NOMO-1 treated with dmso at 0.1 percent for 144 hours (cell line): ENCODE measurements around the gene BMAL2.
A peak's percentile ranks its signal among the peaks of the same experiment; 100 is the strongest.

Source experiments
- DNase-seq: peaks from one replicate; lab custom pipeline; 2025; ENCODE audit not compliant: unreplicated experiment; lab: John Stamatoyannopoulos, UW

The BMAL2 gene

DNA sequence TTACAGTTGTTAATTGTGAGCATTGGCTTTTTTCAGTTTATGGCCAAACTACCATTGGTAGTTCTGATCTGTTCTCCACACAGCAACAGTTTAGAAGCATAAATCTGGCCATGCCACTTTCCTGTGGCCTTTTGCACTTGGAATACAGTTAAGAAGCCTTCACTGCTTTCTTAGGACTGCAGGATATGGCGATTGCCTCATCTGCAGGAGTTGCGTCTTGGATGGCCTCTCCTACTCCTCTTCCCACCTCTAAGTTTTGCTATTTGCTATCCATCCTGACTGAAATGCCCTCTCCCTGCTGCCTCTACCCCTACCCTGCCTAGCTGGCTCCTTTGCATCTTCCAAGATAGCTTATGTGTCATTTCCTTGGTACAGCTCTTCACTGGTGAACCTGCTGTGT, 12.8 kb upstream of the BMAL2 start:
- DNase-seq = no peak

DNA sequence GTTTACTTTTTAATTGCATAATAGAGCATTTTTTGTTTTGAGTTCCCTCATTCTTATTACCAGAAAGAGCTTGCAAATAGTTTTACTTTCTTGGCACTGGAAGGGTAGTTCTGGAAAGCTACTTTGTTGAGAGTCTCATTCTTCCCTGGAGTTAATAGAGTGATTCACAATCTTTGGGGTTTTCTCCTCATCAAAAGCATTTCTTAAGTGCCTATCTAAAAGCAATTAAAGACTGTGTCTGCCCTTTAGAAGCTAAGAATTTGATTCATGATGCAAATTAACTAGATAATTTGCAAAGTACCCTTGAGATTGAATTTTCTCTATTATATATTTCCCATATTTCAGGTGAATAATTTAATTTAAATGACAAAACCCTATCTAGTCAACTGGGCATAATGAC, 8.1 kb upstream of the BMAL2 start:
- no peak for DNase-seq

DNA sequence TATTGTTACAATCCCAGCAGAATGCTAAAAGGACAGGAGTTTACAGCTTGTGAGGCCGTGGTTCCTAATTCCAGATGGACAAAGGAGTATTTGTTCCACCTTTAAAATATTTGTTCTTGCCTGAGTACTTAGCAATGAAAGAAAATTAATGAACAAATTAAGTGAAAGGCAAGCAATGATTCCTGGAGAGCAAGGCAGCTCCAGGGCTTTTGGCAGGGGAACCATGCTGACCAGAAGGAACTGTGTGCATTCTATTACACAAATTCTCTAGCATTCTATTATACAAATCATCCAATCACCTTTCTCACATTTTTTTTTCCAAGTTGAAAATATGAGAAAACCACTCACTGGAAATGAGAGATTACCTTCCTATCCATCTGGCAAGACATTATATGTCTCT, 1.8 kb upstream of the BMAL2 start:
- no peak for DNase-seq

DNA sequence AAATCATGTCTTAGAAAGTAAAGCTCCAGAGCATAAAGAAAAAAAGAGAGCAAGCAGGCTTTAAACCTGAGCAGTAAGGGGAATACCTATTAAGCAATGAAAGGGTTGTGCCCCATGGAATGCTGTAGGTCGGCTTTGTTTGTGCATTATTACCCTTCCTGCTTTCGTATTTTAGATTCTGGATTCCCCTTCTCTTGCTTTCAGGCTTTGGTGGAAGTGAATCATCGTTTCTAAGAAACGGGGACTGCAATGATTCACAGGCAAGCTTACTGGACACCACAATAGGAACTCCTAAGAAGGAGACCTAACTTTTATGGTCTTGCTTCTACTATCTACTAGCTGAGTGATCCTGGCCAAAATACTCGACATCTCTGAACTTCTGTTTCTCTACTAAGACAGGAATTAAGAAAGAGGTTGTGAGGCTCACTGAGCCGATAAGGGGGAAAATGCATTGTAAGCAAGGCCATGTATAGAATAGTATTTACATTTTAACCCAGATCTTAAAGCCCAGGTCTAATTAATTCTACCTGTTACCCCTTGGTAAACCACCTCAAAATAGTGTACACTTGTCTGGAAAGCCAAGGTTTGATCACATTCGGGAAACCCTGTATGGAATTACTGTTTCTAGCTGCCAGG, 1.2 kb upstream of the BMAL2 start:
- DNase-seq = peak; percentile 13

DNA sequence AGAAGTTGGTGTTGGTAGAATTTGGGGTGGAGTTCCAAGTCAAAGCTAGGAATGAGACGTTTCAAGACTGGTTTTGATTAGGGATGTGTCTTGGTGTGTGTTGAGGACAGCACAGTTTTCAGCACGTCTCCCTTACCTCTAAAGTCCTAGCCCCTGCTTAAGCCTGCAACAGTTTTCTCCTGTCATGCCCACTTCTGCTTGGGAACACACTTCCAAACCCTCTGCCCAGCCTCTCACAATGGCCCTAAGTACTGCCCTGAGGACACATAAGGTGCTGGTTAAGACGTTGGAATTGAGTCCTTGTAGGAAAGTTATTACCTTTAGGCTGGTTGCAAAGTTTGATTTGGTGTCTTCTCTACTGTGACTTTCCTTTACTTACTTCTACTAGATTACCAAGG, 710 bp upstream of the BMAL2 start:
- DNase-seq = no peak

DNA sequence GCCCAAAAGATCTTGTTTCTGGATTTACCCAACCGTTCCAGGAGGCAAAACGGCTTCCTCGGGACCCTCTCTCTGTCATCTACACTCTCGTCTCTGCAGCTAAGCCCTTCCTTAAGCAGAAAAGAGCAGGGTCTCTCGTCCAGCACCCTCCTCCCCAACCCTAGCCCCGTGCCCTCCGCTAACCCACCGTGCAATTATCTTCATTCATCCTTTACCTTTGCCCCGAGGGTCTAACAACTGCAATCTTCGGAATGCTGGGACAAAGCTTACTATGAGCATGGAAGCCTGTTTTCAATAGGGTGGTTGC, 276 bp upstream of the BMAL2 start:
- DNase-seq = no peak

DNA sequence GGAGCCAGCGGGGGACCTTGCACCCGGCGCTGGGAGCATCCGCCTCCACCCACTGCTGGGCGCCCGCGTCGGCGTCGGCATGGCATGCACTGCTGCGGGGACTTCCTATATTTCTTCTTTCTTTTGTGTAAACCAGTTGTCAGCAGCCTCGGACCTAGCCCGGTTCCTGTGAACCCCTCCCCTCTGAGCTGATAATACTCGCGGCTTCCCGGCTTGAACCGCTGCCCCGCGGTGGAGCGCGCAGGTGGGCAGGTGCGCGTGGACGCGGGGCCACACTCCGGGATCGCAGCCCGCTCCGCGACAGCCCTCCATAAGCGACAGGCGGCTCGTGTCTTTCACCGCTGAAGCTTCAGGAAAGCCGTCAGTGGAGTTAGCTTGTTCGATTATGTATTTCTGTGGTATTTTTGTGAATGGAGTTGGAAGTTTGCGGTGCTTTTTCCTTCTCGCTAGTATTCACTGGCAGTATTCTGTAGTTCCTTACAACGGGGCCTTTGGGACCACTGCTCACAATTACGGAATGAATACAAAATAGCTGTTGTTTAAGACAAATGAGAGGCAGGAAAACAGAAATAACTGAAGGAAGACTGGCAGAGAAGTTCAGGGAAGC, 870 bp downstream of the BMAL2 start:
- DNase-seq = peak; percentile 26

DNA sequence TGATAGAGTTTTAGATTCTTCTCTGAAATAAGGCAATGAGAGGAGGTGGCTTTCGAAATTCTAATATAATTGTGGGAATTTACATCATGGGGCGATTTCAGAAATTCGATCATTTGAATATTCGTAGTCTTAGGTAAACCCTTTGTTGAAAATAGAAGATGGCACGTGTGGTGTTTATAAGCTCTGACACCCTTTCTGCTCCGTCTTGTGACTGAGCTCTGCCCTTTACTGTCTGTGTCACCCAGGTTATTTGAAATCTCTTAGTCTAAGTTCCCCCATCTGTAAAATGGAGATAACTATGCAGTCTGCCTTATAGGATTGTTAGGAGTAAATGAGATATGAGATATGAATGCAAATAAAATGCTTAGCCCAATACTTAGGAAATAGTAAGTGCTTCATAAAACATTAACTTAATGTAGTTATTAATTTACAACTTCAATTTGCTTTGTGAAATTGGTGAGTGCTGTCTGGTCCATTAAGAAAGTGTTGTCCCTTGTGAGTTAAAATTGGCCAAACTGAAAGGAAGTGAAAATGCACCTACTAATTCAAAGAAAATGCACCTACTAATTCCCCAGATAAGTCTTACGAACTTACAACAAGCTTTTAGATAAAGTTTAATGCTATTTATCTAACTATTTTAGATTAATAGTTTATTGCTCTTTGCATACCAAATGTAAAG, 1.5 kb downstream of the BMAL2 start:
- no peak for DNase-seq

DNA sequence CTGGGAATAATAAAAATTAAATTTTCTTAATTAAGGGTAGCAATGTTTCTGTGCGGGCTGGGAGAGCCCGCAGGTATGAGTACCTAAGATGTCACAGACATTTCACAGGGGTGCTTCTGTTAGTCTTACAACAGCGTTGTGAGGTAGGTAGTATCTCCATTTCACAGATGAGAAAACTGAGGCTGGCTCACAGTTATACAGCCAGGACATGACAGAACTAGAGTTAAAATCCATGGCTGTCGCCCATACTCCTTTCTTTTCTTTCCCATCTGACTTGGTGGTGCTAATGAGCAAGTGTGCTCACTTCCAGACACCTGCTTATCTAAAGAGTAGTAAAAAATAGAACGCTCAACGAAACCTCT, 2.1 kb downstream of the BMAL2 start:
- DNase-seq = no peak

DNA sequence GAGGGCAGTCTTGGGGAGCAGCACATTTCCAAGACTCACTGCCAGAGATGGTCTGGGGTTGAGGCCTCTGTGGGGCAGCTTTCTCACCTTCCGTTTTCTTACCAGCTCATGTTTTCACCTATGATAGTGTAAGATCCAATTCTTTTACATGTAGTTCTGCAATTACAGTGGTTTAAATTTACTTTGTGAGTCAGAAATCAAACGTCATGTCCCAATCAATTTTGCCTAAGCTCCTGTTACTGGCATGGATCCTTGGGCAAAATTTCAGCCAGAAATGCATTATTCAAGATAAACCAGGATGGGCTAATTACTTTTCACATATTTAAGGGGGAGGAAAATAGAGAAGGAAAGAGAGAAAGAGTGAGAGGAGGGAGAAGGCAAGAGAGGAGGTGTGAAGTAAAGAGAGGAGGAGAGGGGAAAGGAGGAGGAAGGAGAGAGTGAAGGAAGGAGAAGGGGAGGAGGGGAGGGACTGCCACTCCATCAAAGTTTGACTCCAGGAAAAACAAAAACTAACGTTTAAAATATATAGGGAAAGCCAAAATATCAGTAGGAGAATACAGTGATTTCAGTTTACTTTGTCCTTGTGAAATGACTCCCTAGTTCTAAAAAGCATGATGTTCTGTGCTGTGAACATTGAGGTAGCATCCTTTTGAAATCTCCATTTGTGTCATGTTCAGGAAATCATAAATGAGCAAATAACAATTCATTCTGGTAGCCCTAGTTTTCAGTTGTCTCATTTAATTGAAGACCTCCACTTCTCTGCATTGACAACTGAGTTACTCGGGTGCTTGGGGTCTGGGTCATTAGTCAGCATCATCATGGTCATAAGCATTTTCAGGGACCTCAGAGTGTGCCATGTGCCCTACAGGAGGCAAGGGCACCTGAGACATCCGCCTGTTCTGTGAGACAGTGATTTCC, 3.0 kb downstream of the BMAL2 start:
- DNase-seq = no peak

DNA sequence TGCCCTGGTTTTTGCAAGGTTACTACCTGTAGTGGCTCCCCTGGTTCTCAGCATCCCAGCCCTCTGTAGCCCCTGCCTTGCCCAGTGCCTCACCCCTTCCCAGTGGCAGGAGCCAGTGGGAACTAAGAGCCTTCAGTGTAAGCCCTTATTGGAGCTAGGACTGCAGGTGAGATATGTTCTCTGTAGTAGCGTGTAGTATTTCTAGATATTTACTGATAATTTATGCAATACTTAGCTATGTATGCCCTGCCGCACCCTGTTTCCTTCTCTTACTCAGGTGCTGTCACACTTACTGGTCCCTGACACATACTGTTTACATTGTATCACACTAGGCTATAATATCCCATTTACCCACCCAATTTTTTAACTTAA, 3.6 kb downstream of the BMAL2 start:
- no peak for DNase-seq

DNA sequence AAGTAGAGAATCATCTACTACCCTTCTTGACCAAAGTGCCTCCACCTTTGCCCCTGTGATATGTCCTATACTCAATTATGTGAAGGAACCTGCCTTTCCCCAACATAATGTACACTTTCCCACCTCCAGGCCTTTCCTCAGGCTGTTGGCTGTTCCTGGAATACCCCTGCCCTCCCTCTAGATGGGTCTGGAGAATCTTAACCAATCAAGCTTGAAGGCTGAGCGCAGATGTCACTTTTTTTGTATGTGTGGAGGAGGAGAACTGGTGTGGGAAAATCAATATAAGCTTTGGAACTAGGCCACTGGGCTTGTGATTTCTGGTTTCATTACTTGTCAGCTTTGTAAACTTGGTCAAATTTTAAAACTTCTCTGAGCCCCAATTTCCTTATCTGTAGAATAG, 4.7 kb downstream of the BMAL2 start:
- no peak for DNase-seq

DNA sequence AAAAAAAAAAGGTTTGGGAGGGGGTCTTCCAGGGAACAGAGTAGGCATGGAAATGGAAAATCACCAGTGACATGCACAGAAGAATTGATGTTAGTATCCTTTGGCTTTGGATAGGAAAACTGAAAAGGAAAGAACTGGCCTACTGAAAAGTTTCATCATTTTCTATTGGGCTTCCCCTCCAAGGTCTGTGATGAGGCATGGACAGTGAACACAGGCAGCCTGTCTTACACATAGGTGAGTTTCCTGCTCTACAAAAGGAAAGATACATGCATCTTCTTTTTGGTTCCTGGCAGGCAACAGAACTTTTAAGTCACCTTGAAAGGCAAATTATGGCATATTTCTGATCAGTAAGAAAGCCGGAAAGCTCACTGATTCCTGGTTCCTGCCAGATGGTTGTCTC, 5.8 kb downstream of the BMAL2 start:
- DNase-seq = no peak

DNA sequence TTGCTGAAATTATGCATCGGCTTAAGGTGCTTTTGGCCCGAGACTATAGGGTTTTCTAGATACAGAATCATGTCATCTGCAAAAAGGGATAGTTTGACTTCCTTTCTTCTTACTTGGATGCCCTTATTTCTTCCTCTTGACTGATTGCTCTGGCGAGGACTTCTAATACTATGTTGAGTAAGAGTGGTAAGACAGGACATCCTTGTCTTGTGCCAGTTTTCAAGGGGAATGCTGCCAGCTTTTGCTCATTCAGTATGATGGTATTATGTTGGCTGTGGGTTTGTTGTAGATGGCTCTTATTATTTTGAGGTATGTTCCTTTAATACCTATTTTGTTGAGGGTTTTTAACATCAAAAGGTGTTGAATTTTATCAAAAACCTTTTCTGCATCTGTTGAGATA, 8.3 kb downstream of the BMAL2 start:
- no peak for DNase-seq

DNA sequence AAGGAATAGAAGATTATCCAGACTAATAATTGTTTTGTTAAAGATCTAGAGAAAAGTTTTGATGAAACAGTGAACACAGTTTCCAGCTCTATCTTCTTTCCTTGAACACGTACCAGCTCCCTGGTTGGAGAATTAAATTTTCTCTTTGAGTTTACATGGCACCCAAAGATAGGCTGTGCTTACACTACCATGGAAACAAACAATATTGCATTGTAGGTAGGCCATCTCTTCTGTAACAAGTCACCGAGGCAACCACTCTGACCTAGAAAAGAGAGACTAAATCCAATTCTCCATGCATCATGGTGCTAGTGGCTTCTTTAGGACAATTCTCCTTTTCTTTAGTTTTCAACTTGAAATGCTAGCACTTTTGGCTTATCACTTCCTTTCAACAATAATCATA, 9.9 kb downstream of the BMAL2 start:
- DNase-seq = no peak

DNA sequence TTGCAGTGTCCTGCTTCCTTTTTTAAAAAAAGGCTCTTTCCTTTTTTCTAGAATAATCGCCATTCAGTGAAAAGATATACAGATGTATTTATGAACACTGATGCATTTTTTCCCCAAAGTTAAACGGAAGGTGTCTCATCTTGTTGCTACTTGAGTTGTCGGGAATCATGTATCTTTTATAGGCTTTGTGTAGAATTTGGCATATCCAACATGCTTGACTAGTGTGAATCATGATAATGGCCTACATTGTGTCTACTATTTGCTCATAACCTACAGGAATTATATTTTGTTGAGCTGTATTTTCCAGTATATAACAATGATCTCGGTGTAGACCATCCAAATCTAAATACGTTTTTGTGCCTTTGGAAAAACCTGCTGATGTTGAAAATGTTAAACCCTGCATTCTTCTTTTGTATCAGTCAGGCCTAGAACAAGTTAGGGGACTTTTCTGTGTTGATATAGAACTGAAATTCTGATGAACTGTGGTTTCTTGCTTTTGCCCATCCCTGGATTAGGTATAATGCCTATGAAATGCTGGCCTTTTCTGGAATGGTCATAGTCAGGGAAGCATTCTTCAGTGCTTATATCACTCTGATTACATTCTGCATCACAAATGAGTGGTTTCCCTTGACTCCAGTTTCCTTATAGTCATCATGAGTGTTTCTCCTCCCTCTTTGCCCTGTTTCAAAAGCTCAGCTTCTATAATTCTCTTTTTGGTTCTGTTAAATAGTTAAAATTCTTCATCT, 10.8 kb downstream of the BMAL2 start:
- DNase-seq = no peak

DNA sequence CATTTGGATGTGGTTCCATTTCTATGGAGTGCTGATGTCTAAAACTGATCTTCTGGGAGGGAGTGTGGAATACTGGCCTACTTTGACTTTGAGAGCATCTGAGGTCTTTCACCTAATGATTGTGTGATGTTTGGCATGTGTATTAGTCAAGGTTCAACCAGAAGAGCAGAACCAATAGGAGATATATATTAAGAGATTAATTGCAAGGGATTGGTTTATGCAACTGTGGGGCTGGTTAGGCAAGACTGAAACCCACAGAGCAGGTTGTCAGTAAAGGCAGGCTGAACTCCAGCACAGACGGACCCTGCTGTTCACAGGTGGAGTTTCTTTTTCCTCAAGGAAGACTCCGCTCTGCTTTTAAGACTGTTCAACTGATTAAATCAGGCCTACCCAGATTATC, 11.6 kb downstream of the BMAL2 start:
- DNase-seq = no peak

DNA sequence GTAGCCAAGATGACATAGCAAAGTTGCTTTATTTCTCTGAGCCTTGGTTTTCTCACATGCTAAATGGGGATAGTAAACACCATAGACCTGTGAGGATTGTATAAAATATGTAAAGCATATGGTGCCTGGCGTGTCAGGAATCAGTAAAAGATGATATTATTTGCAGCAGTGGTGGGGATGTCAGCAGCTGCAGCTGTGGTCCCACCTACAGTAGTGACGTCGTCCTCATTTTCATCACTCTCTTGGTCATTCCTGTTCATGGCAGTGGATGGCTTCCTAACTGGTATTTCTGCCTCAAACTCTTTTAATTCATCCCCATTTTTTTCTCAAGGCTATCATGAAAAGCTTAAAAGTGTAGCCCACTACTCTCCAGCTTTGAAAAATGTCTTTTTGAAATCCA, 12.1 kb downstream of the BMAL2 start:
- no peak for DNase-seq

DNA sequence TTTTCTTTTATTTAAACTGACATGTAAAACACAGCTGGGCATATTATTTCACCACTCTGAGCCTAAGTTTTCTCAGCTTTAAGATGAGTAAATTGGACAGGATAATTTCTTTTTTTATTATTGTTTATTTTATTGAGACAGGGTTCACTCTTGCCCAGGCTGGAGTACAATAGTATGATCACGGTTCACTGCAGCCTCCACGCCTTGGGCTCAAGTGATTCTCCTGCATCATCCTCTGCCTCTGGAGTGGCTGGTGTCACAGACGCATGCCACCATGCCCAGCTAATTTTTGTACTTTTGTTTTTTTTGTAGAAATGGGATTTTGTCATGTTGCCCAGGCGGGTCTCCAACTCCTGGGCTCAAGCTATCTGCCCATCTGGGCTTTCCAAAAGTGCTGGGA, 12.7 kb downstream of the BMAL2 start:
- DNase-seq = no peak

DNA sequence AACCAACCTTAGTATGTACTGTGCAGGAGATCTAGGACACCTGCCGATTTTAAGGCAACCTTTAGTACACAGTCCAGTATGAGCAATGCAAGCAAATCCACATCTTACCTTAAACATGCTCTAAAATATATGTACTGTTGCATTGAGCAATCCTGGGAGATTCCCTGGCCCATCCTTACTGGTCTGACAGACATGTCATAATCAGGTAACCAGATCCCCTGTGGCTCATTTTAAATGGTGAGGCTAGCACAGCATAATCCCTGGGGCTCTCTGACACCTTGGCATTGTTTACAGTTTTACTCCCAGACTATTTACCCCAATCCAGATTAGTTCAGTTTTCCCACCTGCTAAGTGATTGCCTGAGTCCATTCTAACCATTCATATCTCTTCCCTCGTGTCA, 15.1 kb downstream of the BMAL2 start:
- DNase-seq = no peak

DNA sequence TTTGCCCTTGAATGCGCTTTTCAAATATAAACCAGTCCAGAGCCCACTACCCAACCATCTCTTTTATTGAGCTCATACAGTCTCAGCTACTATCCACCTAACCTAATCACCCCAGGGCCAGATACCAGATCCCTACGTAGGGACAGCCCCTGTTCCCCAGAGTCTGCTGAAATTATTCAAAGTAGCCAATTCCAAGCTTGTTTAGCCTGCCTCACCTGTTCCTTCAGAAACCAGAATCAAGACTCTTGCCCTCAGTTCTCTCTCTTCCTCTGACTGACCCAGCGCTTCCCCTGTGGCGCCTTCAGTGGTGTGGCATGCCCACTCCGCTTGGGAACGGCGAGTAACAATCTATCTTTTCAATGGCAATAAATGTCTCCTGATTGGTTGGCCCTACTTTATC, 18.8 kb downstream of the BMAL2 start:
- no peak for DNase-seq
